GM18520 (cell line): ENCODE results near the gene SAXO1.
"Not testable (repeated sequence)": the region's sequence is repeated elsewhere in the genome, so short reads cannot be mapped to it uniquely, and the experiment has no call there.

ENCODE experiments used
- ATAC-seq: cut with Tn5 transposase; IDR thresholded peaks from one replicate; pipeline ENCODE4 v1.9.1; 2021; ENCODE audit not compliant: unreplicated experiment

SAXO1 gene

GRCh38 chr9:18971909-18972308 is 61.1 kb downstream of the SAXO1 start:
- ATAC-seq: no peak

GRCh38 chr9:18971404-18971803 is 61.6 kb downstream of the SAXO1 start:
- no peak for ATAC-seq

- no peak for ATAC-seq
Observed at GRCh38 chr9:18970393-18970792, 62.6 kb downstream of the SAXO1 start.

GRCh38 chr9:18969128-18969527 is 63.9 kb downstream of the SAXO1 start:
- ATAC-seq: no peak

- ATAC-seq: no peak
Observed at GRCh38 chr9:18955626-18956025, 77.4 kb downstream of the SAXO1 start.

DNA sequence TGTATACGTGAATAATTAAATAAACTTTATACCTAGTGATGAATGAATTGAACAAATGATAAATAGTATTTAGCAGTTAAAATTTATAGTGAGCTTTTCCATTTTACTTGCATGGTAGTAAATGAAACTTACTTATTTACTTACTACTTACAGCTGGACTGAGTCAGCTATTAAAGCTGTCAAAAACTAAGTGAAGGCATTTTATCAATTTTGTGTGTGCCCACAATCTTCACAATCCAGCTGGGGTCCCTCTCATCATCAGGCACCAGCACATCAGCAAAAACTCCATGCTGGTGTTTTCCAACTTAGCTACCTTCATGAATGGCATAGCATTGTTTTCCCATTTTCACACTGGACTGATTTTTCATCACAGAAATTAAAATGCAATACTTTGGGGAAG is 81.1 kb downstream of the SAXO1 start:
- no peak for ATAC-seq

- ATAC-seq: peak; percentile 48
Observed at GRCh38 chr9:18947892-18948339, 85.1 kb downstream of the SAXO1 start.

GRCh38 chr9:18942801-18943200 is 90.2 kb downstream of the SAXO1 start:
- no peak for ATAC-seq

- no peak for ATAC-seq
Observed at GRCh38 chr9:18941060-18941740, 91.8 kb downstream of the SAXO1 start.

DNA sequence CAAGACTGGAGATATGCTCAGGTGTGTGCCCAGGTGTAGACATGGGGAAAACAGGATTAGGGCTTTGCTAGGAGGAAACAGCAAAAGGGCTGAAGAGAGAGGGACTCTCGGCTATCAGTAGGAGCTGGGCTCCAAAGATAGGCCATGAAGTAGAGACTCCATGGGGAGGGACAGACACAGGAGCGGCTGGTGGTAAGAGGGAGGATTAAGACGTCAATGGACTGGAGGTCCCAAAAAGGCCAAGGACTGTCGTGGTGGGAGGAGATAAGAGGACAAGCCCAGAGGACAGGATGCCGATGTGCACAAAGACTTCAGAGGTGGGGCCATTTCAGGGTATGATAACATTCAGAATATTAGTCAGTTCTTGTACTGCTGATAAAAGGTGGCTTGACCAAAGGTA is 93.1 kb downstream of the SAXO1 start:
- ATAC-seq: no peak

- ATAC-seq: no peak
Observed at GRCh38 chr9:18936094-18936871, 96.7 kb downstream of the SAXO1 start.

DNA sequence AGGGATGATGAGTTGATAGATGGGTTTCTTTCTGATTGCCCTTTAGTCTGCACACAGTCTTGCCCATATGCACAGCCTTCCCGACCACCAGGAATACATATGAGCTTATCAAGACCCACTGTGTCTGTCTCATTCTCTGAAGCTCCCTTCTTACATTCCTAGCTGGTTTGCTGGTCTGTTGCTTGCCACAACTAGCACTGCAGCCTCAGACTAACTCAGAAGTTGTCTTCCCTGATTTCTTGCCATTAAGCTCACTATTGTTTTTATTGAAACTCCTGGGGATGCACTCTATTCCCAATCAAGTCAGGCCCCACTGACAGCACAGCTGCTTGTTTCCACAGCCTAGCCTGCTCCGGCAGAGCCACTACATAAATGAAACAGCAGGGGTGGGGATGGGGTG is 97.5 kb downstream of the SAXO1 start:
- ATAC-seq: no peak

DNA sequence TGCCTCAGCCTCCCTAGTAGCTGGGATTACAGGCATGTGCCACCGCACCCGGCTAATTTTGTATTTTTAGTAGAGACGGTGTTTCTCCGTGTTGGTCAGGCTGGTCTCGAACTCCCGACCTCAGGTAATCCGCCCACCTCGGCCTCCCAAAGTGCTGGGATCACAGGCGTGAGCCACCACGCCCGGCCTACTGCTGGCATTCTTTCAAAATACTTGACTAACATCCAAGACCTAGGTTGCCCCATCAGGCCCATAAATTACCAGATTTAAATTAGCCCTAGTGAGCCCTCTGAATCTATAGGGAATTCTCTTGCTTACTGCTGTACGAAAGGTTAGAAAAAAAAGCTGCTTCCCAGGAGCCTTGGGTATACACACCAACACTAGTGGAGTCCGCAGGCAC is 102.4 kb downstream of the SAXO1 start:
- not testable (repeated sequence) for ATAC-seq

DNA sequence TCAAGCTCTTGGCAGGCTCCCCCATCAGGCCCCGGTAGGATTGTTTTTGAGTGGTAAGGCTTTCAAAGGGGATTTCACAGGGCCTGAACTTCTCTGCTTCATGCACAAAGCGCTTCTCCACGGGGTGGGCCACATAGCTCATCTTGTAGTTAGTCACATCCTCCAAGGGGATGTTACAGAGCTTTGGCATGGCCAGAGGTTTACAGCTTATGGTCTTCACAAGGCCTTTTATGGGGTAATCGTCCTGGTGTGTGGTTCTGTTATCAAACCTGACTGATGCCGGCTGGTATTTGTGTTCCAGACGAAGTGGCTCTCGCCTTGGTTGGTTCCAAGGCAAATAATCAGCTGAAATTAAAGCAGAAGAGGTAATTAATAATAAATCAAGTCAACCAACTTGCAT is 104.3 kb downstream of the SAXO1 start:
- ATAC-seq: no peak

DNA sequence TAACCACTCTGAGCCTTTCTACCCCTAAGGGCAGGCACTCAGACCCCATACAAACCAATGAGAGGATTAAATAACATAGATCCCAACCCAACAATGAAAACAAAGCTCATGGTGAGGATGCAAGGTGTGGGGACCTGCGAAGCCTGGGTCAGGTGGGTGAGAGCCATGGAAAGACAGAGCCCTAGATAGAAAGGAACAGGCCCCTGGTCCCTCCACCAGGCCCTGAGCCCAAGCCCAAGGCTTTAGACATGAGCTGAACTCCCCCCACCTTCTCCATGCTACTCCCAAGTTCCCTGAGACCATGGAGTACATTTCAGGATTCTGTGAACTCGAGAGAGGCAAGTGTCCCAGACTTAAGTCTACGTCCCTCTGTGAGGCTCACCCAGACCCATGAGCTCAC is 106.5 kb downstream of the SAXO1 start:
- ATAC-seq: no peak

DNA sequence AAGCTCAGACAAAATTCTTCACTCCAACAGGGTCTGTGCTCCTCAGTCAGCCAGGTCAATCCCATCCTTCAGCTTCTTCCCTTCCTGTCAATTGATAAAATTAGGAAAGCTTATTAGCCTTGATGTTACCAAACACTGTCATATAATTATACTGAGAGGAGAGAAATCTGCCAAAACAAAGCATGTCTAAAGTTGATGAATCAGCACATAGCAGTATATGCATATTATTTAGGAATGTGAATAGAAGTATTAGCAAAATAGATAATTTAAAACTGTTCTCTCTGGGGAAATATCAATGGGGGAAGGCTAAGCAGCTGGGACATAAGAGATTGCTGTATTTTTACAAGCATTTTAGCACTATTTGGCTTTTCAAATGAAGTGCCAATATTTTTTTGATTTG is 107.1 kb downstream of the SAXO1 start:
- no peak for ATAC-seq

GRCh38 chr9:18923671-18924430 is 109.2 kb downstream of the SAXO1 start:
- no peak for ATAC-seq

DNA sequence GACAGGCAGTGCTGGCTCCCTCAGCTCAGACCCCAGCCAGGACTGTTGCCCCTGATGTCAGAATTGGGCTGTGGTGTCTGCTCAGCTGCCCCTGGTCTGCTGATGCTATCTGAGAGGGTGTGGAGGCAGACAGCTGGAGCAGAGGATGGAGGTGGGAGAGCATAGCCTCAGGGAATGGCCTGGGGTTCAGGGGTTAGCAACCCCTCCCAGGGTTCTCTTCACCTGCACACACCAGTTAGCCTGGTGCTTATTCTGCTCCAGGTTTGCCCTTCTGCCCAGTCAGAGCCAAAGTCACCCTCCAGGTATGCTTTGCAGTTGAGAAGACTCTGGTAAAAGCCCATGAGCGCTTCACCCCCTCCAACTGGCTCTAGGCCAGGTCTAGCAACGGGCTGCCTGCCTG is 109.8 kb downstream of the SAXO1 start:
- ATAC-seq: no peak

- no peak for ATAC-seq
Observed at GRCh38 chr9:18922161-18922885, 110.7 kb downstream of the SAXO1 start.

DNA sequence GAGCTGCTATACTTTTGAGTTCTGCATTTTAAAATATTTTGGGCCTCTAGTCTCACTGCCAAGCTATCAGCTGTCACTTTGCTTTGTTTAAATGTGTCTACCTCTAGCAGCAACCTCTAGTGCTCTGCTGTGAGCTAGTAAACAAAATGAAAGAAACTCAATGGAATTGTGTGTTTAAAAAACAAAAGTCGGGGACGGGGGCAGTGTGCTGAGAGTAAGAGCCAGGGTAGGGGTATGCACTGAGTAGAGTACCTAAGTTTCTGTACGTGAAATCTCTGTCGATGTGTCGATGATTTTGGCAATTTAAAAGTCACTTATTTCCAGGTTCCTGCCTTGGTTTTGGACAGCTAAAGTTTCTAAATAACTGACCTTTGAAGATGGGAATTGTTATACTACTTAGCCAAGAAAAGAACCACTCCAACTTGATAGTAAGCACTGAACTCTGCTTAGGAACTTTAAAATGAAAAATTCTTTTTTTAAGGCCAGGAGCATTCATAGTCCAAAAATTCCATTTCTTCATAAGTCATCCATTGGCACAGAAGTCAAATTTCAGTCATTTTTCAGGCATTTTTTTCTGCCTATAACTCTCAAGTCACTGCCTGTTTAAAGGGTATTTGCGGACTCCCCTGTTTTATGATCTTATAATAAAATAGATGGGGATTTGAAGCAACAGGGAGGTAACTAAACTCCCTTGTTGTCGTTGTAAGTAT is 111.5 kb downstream of the SAXO1 start:
- ATAC-seq: no peak
